IPS DF 4.7 (cell line): ENCODE measurements around the gene MED27.

ENCODE experiments used
- DNase-seq: peaks from one replicate; pipeline ENCODE4 v3.0.0-alpha.2; 2013; ENCODE audit warnings: low spot score; ENCODE audit errors: extremely low read depth

The MED27 gene

DNA sequence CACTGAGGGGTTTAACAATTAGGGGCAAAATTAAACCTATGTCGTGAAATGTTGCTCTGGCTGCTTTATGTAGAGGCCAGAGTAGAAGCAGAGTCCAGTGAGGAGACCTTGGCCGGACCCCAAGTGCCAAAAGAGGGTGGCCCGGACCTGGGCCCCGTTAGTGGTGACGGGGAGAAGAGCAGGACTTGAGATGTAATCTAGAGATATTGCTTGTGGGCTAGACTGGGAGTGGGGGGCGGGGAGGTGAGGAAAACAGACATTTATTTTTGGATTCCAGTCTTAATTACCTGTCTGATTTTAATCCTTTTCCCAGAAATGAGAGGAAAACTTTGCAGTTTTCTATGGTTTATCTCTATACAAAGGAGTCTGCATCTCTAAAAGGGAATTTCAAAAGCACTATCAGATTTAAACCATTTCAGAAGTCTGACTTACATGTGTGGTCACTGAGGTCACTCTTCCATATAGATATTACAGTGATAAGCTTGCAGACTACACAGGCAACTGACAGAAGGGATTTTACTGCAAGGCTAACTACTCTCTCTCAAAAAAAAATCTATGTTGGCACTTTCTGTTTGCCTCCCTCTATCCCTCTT is 108.1 kb downstream of the MED27 start:
- DNase-seq: no peak

DNA sequence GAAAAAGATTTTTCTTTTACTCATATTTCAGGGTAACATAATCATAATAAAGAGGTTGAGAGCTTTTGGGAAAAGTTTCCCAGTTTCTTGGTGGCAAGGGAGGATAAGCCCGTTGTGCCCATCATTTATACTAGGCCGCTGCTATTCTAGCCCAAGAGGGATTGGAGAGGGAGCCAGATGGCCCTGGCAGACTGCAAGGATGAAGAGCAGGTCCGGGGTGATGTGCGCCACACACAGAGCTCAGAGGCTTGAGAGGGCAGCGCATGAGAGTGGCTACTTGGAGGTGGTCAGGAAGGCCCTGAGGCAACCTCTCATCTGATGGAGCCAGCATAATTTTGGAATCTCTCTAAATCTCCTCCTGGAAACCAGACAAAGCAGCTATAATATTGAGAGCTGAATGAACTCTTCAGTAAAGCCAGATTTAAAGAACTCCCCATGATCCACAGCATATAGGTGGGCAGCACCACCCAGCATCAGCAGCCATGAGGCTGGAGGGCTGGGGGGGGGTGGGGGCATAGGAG is 110.1 kb downstream of the MED27 start:
- DNase-seq: no peak

DNA sequence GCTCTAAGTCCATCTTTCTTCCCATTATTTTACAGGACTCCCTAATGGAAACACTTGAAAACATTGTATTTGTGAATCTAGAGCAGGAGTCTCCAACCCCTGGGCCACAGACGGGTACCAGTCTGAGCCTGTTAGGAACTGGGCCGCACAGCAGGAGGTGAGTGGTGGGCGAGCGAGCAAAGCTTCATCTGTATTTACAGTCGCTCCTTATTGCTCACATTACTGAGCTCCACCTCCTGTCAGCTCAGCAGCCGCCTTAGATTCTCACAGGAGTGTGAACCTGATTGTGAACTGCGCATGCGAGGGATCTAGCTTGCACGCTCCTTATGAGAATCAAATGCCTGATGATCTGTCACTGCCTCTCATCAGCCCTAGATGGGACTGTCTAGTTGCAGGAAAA is 111.0 kb downstream of the MED27 start:
- no peak for DNase-seq

DNA sequence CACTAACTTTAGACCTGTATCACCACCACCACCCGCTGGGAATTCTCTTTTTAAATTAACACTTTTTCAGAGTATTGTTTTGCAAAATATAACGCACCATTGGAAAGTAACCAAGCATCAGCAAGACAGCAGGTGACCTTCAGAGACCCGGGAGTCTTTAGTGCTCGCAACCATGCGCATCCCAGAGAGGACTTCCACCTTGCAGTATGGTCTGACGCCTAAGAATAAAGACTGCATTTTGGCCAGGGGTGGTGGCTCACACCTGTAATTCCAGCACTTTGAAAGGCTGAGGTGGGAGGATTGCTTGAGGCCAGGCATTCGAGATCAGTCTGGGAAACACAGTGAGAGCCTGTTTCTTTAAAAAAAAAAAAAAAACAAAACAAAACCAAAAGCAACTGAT is 113.8 kb downstream of the MED27 start:
- DNase-seq: no peak

DNA sequence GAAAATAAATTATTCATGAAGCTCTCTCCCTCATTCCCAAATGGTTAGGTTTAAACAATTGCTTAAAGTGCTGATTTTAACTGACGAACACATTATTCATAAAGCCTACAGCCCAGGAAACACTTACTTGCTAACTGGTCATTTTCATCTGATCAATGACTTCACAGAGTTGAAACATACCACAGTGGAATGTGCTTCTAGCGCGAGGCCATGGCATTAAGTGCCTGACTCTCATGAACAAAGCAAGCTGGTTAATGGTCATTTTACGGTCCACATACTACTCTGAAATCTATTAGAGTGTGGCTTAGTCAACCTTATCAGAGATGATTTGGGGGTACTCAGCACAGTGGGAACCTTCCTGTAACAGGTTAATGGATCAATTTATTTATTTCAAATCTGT is 114.6 kb downstream of the MED27 start:
- no peak for DNase-seq

DNA sequence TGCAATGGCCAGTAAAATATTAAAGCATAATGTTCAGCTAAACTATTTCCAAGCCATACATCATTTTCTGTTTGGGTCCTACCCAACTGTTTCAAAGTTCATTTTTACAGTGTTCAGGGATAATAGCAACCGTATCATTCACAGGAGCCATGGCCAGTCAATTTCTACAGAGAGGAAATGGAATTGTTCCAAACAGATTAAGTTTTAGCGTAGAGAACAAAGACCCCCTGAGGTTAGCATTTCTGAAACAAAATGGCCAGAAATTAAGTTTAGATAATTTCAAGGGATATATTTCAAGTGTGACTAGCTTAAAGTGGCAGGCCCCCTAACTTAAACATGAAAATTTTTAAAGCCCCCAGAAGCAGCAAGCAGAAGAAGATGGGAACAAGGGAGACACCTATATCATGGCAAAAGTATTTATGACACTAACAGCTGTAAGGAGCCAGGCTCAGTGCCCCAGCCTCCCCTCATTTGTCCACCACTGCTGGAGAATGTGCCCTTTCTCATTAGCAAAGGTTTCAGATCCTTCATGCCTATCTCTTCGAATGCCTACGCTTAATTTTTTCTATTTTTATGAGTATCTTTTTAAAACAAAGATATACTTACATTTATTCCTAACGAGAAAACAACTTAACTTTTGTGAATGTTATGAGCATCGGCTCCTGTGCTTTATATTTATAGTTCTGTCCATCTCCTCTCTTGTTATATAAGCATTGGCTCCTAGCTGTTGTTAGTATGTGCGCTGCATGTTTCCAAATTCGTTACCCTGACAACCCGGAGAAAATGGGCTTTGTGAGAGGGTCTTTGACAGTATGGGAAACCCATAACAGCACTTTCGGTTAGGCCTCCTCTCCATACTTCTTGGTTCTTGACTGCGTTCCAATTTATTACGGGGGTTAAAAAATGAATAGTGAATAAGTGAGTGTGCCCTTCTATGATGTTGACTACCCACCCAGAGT is 116.3 kb downstream of the MED27 start:
- DNase-seq: no peak

DNA sequence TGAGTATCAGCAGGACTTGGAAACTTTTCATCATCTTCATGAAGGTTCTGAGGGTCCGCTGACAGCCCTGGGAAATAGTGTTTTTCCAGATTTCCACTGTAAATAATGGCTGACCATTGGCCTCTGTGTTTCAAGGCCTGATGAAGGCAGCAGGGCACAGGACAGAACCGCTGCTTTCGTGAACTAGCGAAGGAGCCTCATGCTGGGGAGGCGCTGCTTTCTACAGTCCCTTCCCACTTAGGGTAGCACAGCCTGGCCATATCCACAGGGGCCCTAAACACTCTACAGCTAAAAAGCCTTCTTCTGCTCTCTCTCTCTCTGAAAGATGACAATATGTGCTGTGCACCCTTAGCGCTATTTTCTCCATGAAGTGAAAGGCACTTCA is 118.2 kb downstream of the MED27 start:
- DNase-seq: no peak

DNA sequence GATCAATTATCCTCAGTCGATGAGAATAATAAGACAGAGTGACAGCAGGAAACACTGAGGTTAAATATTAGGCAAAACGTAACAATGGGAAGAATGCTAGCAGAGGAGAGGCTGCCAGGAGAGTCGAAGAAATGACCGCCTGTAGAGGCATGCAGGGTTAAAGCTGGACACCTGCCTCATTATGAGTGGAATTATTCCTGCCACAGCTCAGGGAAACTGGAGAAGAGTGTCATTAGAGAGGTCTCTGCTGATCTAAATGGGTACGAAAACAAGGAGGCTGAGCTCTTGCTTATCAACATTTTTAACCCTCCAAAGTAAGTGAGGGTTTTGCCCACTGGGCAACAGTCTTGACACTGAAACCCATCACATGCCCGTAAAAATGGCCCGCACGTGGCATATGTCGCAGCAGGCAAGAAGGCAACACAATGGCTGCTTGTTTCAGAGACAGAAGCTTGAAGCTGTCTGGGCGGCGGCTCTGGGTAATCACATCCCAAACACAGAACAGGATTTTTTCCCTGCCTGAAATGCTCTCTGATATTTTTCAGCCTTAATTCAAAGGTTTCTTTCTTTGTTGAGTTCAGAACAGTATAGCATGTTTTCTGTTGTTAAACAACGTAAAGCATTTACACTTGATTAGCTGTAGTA is 118.7 kb downstream of the MED27 start:
- no peak for DNase-seq

DNA sequence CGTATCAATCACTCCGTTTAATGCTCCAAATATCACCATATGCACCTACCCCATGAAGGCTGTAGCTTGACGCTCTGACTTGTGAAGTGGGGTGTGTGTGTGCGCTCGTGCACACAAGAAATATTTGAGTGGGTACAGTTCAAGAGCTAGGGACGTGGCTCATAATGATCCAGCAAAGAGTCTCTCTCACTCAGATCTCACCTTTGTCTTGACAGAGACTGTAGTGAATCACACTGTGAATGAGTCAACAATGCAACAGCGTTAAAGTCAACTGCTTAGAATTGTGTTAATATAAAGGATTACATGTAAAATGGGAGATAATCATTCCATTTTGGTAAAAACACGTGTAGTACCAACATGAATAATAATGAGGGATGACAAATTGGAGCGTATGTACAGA is 119.4 kb downstream of the MED27 start:
- DNase-seq: no peak

DNA sequence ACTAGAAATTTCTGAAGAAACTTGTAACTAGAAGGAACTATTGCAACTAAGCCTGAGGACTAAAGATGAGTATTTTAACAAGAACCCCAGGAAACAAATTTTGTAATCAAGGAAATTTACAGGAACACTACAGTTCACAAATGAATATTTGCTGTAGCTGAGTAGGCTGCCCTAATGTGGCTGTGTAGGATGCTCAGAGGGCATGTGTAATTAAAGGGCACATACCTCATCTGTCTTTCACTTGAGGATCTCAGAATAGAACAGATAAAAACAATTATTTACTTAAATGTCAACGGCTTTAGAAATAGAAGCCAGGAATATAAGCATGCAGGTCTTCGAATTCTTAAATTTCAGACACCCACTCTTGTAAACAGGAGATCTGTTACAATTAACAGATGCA is 119.8 kb downstream of the MED27 start:
- no peak for DNase-seq

DNA sequence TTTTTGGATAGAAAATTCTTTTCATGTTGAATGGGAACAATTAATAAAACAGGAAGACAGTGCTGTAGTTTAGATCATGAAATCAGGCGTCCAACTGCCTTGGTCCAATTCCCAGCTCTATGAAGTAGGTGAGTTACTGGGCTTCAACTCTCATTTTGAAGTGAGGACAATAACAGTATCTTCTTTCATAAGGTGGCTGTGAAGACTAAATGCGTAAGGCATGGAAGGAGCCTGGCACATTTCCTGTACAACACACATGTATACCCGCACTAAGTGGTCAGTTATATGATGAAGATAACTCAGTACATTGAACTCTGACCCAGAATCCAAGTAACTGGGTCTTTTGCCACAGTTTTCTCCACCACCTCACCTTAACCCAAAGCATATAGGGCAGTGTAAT is 120.6 kb downstream of the MED27 start:
- DNase-seq: no peak

DNA sequence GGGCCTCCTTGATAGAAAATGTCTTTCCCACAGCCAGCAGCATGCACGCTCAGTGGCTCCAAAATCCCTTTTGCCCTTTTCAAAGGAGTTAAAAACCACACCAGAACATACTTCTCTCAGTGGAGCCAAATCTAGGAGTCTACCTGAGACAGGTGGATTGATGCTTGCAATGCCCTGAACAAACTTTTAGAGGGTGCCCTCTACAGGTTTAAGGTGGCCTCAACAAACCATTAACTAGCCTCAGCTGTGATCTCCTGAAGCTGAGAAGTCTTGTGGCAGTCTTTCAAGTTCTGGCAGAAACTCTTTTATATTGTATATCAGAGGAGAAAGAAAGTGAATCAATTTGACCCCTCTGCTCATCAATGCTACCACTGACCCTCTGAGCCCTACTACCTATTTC is 125.4 kb downstream of the MED27 start:
- DNase-seq: no peak

DNA sequence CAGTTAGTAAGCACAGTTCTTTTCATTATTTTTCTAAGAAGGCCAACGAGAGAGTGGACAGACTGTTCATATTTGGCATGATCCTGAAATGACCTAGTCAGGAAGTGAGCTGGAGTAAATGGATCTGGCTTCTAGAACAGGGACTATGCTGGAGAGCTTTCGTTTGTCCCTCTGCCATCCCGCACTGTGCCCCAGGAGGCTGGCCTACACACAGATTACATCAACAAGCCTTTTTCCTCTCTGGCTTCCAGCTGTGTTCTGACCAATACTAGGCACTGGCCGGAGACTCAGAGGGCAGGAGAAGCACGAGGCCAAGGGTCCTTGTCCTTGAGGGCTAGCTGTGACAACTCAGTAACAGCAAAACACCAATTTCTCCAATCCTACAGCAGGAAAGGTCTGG is 127.8 kb downstream of the MED27 start:
- DNase-seq: no peak

DNA sequence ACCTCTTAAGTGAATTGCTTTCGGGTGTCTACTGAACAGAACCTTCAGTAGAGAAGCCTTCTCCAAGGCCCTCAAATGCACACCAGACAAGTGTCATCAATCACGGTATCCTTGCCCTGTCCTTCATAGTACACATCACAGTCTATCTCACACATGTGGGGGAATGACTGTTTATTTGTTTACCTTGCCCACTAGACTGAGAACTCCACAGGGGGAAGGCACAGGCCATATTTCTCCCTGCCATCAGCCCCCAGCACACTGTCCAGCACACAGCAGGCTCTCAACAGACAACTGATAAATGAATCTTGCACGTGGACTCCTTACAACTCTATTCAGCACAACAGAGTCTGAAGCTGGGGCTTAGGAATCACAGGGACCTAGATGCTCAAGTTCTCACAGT is 128.5 kb downstream of the MED27 start:
- no peak for DNase-seq

DNA sequence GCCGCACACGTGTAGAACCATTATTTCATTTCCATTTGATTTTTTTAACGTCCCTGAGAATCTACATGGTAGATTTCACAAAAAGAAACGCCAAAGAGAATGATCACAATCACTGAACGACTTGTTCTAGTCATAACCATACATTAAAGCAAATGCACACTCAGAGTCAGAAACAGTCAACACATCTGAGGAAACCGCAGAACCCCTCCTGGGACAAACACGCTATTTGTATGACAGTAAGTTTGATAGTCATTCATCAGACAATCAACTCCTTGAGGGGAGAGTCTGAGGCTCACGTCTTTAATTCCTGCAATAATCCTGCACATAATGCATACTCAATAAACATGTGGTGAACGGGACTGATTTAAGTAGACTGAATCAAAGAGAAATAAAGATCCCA is 129.2 kb downstream of the MED27 start:
- no peak for DNase-seq

DNA sequence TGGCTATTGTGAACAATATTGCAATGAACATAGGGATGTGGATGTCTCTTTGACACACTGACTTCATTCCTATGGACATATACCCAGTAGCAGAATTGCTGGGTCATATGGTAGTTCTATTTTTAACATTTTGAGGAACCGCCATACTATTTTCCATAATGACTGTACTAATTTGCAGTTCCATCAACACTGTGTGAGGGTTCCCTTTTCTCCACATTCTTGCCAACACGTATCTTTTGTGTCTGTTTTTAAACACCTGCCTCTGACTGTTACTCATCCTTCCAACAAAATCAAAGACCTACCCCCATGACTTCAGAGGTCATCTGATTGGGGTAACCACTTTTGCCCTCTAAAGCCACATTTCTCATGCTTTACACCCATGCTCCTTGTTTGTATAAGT is 133.5 kb downstream of the MED27 start:
- DNase-seq: no peak

DNA sequence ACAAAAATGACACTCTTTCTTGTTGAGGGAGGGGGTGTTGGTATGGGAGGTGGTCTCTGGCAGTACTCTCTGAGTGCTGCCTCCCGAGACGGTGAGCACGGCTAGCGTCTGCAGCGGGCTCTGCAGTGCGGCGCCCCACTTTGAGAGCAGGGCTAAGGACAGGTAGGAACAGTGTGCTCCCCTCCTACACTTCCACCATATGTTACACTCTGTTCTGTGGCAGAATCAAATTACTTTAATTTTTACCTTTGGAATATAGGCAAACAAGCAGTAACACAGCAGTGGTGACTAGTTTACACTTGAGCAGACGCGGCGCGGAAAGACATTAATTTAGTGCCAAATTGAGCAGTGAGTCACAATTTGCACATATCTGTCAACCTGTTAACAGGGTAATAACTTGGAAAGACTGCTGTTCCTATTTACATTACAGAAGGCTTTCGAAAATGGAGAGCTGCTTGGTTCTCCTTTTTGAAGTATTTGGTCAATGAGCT is 136.3 kb downstream of the MED27 start:
- no peak for DNase-seq

DNA sequence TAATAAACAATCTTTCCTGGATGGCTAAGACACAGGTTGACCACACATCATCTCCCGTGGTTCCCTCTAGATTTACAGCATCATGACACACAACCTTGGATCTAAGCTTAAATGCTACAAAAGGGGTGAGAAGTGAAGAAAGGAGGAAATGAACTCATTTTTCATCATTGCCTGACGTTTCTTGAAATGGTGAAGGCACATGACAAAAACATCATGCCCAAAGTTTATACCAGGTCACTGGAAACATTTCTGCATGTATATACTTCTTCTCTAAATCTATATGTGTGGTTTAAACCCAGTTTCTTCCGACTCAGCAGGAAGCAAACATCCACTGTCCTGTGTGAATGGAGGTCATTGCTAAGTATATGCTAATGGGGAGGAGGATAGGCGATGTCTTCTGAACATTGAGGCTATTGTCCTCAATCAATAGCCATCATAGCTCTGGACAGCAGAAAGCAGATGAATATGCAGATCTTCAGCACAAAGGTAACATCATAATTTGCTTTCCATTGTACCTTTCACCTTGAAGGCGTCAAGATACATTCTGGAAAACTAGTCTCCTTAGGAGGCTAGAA is 137.4 kb downstream of the MED27 start:
- DNase-seq: no peak

DNA sequence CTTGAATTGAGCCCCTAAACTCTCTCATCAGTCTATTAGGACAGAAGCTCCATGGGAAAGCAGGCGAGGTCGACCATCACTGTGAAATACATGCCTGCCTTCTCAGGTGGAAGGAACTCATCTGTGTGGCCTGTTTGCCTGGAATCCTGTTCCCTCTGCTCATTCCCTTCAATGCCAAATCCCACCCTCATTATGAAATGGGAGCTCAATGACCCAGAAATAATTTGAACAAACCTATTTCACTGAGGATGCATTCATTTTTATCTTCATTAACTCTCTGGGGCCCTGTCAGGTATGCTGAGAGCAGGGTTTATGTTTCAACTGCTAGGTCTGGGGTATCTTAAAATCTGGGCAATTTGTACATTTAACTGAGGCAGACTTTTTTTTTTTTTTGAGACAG is 142.2 kb downstream of the MED27 start:
- DNase-seq: no peak

DNA sequence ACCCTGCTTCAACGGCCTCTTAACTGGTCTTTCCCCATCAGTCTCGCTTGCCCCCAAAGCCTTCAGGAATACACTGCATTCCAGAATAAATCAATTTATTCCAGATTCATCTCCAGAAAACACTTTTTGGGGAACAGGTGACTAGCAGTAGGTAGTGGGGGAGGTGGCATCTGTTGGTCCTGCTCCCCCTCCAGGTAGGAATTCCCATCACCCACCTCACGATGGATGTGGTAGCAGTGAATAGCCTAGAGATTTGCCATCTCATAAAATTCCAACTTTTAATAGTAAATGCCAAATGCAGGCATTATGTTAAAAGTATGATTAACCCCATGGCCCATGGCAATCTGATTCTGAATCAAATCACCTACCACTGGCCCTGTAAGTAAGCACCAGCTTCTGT is 142.7 kb downstream of the MED27 start:
- DNase-seq: no peak

DNA sequence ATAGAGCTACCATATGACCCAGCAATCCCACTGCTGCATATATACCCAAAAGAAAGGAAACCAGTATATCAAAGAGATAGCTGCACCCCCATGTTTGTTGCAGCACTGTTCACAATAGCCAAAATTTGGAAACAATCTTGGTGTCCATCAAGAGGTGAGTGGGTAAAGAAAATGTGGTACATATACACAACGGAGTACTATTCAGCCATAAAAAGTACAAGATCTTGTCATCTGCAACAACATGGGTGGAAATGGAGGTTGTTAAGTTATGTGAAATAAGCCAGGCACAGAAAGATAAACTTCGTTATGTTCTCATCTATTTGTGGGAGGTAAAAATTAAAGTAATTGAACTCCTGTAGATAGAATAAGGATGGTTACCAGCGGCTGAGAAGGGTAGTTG is 145.0 kb downstream of the MED27 start:
- DNase-seq: no peak

DNA sequence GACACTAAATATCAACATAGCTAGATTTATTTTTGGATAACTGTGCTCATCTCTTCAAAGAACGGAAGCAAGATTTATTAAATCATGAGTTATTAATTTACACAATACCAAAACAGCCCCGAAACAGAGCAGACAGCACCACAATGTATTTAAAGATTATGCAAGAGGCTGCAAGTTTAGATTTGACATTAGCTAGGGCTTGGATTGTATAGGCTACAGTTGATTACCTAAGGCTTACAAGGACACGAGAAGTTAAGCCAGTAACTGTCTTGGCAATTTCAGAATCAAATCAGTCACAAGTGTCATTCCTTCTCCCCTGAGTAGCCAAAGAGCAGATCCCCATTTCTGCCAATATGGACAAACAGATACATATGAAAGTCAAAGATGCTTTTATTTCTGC is 152.6 kb downstream of the MED27 start:
- no peak for DNase-seq
